GOT3 (cell line): ENCODE results near the gene C2orf42.
"Not testable (repeated sequence)": the region's sequence is repeated elsewhere in the genome, so short reads cannot be mapped to it uniquely, and the experiment has no call there.

Source experiments
- DNase-seq: peaks from one replicate; lab custom pipeline; 2025; ENCODE audit warnings: mixed read lengths; lab: John Stamatoyannopoulos, UW

C2orf42 gene

DNA sequence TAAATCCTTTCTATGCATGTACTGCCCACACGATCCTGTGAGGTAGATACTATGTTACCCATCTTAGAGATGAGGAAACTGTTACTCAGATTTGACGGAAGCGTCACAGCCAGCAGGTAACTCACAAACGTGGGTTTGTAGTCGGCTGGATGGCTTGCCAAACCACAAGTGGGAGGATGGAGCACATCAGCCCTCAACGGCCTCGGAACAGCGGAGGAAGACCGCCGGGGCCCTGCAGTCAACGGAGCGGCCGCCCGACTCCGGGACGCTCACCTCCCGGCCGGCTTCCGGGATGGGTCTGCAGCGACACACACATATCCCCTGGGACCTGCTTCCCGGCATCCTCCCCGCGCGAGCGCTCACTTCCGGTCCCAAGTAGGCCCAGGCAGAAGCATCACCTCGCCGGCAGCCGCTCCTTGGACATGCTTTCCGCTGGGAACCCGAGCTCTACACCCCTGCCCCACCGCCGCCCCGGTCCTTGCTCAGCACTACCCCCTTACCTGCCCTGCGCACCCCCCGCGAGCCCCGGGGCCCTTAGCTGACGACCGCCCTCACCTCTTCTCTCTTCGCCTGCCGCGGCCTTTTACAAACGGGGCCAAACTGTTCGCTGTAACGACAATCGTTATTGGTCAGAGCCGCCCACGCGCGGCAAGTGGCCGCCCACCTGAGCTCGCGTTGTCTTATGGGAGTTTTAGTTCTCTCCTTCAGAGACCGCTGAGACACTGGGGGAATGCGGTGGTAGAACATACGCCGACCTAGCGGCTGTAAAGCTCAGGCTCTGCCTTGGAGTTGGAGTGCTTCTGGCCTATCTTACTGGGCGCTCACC lies at the start of gene C2orf42:
TSS of gene C2orf42 (minus strand) at position 602 of the 826 bp plus-strand sequence. CDS start 9,034 bp downstream, outside the sequence.
- DNase-seq = peak; percentile 93

DNA sequence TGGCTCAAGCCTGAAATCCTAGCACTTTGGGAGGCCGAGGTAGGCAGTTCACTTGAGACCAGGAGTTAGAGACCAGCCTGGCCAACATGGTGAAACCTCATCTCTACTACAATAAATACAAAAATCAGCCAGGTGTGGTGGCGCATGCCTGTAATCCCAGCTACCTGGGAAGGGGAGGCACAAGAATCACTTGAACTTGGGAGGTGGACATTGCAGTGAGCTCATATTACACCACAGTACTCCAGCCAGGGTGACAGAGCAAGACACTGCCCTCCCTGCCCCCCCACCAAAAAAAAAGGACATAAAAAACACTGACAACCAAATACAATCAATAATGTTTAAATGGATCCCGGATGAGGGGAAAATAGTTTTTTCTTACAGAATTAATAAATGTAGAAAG lies 49.8 kb upstream of the C2orf42 start:
- no peak for DNase-seq

DNA sequence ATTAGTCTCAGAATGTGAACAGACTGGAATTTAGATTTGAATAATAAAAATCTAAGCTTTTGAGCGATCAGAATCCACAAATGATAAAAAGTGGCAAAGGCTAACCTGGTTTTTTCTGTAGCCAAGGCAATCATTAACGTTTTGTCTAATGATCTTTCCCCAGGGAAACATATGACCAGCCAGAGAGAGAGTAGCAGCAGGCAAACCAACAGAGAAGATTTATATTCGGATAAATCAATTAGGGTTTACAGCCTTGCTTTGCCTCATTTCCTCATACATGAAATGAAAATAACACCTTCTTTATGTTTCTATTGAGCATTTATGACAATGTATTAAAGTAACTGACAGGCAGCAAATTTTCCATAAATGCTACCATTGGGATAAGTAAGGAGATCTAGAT lies 43.1 kb upstream of the C2orf42 start:
- DNase-seq = no peak

DNA sequence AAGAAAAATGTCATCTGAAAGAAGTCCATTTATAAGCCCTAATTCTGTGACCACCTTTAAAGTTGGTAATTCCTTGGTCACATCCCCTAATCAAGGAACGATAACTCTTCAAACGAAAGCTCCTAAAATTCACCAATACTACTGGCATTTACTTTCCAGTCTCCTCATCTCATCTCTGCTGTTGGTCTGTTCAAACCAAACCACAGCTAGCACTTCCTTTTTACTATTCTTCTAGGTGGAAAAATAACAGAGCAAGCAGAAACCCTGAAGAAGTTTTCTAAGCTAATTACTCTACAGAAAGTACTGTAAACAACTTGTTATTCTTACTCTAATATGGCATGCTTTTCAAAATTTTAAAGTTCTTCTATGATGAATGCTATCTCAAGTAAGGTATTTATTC lies 36.0 kb upstream of the C2orf42 start:
- DNase-seq = no peak

DNA sequence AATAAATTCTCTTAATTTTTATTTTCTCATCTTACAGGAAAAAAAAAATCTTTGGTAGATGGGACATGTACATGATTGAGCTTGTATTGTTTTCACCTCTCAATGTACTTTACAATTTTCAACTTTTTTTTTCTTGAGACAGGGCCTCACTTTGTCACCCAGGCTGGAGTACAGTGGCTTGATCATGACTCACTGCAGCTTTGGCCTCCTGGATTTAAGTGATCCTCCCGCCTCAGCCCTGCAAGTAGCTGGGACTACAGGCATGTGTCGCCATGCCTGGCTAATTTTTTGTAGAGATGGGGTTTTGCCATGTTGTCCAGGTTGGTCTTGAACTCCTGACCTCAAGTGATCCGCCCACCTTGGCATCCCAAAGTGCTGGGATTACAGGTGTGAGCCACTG lies 32.5 kb upstream of the C2orf42 start:
- DNase-seq = not testable (repeated sequence)

DNA sequence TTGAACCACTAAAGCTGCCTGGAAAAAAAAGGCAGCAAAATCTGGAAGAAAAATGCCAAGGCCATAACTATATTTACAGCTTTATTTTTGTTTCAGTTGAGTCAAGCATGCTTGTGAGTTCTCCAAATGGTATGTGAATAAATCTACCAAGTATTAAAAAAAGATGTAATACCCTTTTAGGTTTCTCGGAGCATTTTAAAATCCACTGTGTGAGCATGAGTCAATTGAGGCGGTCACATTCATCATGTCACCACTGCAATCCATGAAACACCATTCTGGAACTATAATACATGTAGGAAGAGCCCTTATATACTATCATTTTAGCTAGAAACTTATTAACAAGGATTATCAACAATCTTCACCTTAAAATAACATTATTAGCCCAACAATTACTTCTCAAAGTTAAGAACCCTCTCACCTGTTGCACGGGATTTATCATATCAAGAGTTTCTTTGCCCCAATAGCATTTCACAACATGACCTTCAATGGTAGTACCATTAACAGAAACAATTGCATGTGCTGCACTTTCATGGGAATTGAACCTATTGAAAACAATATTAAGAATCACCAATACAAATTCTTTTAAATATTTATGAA lies 24.2 kb upstream of the C2orf42 start:
- DNase-seq = no peak

DNA sequence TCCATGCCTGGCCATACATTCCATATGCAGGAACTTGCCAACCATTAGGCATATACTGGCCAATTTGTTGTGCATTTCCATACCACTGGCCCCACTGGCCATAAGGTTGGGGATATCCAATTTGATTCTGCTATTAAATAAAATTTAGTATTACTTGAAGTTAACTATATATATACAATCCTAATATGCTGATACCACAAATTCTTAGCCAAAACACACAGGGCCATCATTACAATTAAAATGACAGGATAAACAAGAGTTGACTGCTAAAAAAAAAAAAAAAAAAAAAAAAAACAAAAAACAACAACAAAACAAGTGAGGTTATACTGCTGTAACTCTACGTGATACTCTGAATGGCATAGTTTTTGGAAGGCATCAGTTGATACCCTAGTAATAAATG lies 23.5 kb upstream of the C2orf42 start:
- DNase-seq = no peak

DNA sequence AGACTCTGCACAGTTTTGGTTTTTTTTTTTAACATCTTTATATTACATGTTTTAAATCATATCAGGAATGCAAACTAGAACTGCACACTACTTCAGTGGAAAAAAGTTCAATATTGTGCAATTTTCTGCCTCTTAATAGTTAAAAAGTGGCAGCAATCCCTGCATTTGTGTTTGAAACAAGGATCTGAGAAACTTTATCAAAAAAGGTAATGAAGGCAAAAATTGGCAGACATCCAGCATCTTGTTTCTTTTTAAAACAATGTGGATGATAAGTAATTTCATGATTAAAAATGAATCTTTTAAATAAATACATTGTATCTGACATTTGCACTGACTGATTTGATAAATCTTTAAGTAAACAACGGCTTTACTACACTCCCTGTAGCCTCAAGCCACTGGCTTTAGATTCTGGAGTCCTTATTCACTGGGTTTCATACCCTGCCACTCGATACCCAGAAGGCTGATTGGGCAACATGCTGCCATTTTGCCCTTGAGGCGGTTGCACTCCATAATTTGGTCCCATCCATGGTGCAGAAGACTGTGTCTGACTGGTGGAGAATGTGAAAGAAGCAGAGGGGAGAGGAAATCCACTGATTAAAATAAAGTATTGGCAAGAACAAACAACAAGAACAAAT lies 21.6 kb upstream of the C2orf42 start:
- DNase-seq = no peak

DNA sequence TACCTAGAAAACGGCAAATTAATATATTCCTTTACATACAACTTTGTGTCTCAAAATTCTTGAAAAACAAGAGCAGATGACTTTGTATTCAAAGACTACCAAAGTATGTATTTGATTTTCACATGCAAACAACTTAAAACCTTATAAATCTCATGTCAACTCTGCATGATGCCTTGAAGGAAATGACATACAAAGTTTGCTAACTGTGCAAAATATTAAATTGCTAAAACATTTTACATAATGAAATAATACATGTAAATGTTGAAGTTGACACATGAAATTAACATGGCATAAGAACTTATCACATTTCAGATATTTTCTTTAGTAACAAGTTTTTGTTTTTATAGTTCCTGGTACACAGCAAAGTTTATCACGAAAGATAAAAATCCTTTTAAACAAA lies 20.8 kb upstream of the C2orf42 start:
- no peak for DNase-seq

DNA sequence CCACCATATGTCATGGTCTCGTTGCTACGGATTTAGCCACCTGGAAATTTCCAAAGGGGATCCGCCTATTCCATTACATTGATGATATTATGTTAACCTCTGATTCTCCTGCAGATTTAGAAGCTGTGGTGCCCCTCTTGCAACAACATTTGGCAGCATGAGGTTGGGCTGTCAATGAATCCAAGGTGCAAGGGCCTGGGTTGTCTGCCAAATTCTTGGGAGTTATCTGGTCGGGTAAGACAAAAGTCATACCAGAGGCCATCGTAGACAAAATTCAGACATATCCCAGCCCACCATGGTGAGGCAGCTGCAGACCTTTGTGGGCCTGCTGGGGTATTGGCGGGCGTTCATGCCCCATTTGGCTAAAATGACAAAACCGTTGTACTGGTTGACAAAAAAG lies 13.6 kb upstream of the C2orf42 start:
- no peak for DNase-seq

DNA sequence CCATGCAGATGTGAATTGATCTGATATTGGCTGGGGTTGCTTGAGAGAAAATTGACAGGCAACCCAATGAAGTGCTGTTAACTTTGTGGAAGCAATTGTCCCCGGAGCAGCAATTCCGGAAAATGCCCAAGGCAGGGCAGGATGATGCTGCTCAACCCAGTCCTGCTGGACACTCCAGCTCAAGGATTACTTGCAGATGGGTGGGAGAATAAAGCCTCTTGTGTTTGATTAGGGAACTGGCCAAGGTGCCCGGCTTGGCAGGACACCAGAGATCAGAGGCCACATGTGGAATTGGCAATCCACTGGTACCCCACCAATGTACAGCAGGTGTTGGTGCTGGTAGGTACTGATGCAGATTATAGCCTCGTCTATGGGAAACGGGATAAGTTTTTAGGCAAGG lies 12.3 kb upstream of the C2orf42 start:
- DNase-seq = no peak

DNA sequence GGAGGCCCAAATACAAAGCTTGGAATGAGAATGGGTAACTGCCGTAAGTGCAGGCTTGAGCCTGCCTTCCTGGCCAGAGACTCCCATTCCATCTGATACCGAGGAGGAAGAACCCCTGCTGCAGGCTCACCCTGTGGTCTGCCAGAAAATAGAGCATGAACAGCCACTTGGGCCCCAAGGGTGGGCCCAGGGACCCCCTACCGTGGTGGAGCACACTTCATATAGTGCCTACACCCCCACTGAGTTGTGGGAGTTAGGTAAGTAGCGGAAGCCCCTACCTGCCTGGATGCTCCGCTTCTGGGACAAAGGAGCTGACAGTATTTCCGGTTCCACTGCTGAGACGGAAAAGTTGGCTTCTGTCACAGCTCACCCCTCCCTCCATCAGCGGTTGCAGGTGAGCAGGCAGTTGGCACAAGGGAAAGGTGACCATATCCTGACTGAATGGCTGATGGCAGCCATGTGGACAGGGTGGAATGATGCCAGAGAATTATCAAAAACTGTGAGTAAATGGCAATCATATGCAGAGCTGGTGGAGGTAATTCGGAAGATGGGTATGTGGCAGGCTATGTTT lies 11.5 kb upstream of the C2orf42 start:
- DNase-seq = no peak

DNA sequence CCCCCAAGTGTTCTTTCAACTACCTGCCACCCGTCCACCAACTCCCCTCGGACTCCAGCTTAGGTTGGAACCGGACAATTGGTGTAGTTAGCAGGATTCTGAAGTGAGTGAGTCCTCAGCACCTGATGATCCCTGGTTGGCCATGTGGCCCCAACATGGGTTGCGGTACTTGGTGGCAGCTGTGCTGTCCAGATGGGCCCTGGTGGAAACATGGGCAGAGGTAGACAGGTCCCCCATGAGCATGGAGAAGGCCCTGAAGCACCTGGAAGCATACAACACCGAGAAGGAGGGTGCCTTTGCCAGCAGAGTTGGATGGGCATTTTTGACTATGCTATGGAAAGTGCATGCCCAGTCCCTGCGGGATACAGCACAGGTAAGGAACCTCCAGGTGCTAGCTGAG lies 11.0 kb upstream of the C2orf42 start:
- DNase-seq = no peak

DNA sequence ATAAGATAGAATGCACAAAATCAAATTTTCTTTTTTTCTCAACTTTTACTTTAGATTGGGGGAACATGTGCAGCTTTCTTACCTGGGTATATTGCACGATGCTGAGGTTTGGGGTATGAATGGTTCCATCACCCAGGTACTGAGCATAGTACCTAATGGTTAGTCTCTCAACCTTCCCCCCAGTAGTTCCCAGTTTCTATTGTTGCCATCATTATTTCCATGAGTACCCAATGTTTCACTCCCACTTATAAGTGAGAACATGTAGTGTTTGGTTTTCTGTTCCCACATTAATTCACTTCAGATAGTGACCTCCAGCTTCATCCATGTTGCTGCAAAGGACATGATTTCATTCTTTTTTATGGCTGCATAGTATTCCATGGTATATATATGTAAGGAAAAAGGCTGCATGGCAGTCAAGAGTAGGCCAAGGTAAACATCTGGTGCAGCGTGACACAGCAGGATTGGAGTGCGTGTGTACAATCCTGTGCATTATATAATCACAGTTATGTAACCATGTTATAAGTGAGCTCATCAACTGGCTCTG lies 10.5 kb upstream of the C2orf42 start:
- no peak for DNase-seq

DNA sequence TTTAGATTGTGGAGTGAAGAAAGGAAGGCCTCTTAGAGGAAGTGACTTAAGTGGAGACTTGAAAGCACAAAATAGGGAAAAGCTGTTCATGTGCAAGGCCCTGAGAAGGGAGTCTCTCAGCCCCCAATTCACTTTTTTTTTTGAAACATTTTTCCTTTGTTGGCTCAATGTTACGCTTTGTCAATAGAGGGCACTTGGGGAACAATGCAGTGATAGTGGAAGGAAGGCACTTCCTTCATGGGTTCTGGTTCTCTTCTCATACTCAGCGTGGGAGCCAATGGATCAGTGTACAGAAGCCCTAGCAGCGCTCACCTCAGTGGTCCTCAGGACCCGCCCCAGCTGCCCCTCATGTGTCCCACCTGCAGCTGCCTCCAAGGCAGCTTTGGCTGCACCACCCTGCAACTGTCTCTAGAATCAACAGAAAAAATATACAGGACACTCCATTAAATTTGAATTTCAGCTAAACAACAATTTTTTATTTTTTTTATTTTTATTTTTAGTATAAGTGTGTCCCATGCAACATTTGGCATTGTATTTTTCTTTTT lies 8.6 kb upstream of the C2orf42 start:
- no peak for DNase-seq

DNA sequence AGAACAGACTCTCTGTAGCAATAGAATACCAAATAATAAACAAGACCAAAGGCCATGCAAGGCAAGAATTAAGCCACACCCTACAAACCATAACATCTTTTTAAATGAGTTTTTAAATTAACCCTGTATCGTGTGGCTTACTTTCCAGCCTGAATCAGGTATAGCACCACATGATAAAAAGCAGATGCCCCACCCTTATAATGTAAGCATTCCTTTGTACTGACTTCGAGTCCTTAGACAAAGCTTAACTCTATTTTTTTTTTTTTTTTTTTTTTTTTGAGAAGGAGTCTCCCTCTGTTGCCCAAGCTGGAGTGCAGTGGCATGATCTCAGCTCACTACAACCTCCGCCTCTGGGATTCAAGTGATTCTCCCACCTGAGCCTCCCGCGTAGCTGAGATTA lies 1.7 kb upstream of the C2orf42 start:
- no peak for DNase-seq

DNA sequence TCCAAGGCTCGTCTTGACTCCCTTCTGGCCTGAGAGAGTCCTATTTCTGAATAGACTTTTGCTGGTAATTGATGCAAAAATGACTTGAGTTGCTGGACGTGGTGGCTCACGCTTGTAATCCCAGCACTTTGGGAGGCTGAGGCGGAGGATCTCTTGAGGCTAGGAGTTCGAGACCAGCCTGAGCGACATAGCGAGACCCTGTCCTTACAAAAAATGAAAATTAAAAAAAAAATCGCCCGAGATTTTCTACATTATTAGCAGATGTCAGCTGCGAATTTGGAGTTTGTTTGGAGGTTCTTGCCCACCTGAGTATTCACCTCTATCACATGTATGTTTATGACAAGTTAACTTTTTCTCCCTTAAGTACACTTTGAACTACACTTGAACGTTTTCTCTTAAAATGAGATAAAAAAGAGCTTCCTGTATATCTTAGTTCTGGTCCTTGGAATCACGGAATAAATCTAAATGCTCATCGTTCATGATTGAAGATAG lies 471 bp upstream of the C2orf42 start:
- no peak for DNase-seq

DNA sequence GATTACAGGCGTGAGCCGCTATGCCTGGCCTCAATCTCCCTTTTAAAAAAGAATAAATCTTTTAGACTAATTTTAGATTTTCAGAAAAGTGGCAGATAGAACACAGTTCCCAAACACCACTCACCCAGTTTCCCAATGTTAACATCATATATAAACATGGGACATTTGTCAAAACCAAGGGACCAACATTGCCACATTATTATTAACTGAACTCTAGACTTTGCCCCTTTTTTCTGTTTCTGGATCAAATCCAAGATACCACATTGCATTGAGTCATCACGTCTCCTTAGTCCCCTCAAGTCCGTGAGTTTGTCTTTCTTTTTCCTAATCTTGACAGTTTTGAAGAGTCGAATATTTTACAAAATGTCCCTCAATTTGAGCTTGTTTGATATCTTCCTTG lies 2.4 kb downstream of the C2orf42 start:
- DNase-seq = no peak

DNA sequence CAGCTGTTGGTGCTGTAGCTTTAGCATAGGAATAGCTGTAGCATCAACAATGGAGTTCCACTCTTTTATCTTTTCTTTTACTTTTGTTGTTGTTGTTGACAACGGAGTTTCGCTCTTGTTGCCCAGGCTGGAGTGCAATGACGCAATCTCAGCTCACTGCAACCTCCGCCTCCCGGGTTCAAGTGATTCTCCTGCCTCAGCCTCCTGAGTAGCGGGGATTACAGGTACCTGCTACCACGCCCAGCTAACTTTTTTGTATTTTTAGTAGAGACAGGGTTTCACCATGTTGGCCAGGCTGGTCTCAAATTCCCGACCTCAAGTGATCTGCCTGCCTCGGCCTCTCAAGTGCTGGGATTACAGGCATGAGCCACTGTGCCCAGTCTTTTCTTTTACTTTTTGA lies 3.6 kb downstream of the C2orf42 start:
- not testable (repeated sequence) for DNase-seq

DNA sequence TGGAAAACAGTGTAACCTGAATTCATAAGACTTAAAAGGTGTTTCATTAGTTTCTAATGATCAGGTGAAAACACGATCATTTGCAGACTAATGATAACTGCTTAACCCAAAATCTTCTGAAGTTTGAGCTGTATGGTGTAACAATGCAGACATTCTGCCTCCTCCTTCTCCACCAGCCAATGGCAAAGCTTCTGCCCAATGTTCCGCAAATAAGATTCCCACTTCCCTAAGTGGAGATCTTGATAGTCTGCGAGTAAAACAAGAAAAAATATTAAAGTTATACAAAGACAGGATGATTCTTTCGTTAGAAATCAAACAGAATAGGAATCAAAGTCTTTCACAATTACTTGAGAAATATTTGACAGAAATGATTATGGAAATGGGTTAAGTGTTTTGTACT lies 8.1 kb downstream of the C2orf42 start:
- no peak for DNase-seq

DNA sequence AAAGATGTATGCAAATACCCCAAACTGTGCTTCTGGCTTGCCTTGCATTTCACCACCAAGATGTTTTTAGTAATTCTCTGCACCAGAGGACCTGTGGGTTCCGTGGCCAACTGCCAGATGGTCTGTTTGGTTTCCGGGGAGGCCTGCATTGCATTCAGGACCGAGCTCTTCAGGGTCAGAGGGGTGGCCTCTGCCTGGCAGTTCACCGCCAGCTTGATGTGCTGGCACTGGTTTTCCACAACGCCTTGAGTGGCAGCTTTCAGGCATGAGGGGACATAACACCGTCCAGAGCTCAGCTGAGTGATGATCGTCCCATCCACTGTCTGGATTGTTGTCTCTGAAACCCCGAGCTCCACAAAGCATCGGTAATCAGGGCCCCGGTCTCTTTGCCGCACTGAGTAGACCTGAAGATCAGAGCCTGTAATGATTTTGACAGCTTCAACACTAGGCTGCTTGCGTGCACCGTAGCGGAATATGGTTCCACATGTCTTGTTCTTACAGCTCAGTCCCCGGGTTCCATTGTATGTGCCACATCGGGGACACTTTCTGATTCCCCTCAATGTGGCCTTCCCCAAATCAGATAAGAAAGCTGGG lies 9.4 kb downstream of the C2orf42 start:
- no peak for DNase-seq

DNA sequence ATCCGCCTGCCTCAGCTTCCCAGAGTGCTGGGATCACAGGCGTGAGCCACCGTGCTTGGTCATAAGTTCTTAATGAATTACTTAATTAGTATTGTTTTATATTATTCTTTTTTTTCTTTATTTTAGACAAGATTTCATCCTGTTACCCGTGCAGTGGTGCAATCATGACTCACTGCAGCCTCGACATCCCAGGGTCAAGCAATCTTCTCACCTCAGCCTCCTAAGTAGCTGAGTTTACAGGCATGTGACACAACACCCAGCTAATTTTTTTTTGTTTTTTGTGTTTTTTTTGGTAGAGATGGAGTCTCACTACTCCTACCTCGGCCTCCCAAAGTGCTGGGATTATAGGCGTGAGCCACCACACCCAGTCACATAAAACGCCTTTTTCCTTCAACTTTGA lies 17.3 kb downstream of the C2orf42 start:
- DNase-seq = no peak
